GM03348 (cell line): Measurements from ENCODE around the gene LCLAT1.

Experiments used
- DNase-seq: peaks from one replicate; pipeline ENCODE4 v3.0.0; 2012; ENCODE audit warnings: low spot score

The LCLAT1 gene

DNA sequence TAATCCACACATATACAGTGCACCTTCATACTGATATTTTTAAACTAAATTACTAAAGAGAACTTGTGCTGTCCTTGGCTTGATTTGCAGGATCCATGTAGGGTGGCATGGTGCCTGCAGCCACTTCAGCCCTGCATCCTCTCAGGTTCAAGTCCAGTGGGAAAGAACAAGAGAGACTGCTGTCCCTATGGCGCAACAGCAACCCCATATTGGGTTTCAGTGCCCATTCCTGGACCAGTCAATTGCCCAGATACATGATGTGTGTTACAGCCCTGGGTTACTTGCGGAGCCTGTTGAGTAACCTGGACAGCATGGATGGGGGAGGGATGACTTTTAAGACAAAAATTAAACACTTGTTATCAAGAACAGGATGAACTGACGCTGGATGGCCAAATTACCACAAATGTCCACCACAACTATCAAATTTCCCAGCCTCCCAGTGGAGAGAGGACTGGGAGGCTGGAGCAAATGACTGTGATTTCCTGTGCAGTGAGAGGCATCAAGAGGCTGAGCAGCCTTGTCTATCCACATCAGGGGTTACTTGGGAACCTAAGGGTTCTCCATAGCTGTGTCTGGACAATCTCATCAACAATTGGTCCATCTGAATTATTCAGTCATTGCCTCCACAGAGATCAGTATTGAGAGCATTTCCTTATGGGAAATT is 198.2 kb downstream of the LCLAT1 start:
- no peak for DNase-seq

- no peak for DNase-seq
Measured at GRCh38 chr2:30645745-30646119, 198.7 kb downstream of the LCLAT1 start.

DNA sequence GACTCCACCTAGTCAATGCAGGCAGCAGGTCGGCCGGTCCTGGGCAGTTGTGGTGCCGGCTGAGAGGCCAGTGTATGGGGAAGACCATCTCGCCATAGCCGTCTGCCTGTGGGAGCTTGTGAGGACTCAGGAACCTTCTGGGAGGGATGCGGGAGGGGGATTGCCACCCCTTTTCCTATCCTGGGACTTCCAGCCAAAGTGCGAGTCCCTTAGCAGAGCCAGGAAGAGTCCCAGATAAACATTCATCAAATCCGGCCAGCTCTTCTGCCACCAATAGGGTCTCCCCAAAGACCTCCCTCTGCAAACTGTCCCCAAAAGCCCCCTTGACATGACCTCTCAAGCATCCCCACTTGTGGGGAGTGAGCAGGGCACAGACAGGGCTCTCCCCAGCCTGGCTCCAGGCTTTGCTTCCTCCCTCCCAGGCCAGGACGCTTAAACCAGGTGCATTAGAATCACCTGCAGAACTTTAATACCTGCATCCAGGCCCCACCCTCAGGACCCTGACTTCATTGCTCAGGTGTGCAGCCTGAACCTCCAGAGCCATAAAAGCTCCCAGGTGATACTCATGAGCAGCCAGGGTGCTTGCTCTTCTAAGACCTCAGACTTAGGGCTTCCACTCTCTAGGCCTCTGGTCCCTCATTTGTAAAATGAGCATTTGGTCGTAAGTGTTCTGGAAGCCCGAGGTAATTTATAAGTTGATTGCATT is 200.9 kb downstream of the LCLAT1 start:
- DNase-seq: no peak

- no peak for DNase-seq
Measured at GRCh38 chr2:30649278-30649677, 202.2 kb downstream of the LCLAT1 start.

DNA sequence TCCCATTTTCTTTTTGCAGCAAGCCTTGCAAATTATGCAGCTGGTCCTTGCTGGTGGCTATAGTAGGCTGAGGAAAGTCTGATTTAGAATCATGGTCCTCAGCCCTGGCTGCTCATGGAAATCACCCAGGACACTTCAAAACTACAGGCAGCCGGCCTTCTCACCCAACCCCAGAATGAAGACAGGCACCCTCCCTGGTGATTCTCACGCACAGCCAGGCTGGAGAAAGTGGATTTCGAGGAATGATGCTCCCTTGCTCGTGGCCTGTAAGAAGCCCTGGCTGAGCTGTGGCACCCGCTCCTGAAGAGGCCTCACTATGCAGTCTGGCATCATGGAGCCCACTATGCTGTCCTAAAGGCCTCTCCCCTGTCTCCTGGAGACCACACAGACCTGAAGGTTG is 202.8 kb downstream of the LCLAT1 start:
- no peak for DNase-seq

DNA sequence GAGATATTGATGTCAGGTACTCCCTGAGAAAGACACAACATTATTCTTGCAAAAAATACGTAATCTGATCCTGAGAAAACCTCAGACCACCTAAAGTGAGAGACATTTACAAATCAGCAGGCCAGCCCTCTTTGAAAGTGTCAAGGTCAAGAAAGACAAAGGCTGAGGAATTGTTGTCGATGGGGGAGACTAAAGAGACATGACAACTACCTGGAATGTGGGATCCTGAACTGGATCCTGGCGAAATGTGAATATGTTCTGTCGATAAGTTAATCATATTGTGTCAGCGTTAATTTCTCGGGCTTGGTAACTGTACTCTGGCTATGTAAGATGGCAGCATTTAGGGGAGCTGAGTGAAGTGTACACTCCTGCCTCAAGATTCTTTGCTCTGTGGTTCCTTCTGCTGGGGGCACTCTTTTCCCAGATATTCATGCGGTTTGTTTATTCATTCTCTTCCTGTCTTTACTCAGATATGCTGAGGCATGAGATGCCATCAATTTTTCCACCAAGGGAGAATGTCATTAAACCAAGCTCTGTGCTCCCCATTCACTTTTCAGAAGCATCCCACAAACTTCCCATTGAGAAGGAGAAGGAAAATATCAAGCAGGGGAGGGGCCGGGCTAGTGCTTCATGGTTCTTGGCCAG is 205.3 kb downstream of the LCLAT1 start:
- no peak for DNase-seq

GRCh38 chr2:30653847-30654246 is 206.8 kb downstream of the LCLAT1 start:
- DNase-seq: peak; percentile 37

DNA sequence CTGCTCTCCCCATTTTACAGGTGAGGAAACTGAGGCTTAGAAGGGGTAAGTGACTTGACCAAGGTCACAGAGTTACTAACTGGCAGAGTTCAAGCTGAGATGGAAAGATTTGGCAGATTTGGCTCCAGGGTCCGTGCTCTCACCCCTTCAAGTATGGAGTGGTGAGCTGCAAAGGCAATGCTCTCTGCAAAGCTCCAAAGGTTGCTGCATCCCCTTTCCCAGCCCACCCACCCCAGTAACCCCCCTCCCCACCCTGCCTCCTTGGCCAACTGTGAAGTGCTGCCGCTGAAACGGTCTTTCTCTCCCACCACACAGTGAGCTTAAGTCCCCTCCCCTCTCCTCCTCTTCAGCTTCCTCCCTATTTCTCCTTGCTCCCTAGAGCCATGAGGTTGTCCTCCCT is 207.4 kb downstream of the LCLAT1 start:
- no peak for DNase-seq

DNA sequence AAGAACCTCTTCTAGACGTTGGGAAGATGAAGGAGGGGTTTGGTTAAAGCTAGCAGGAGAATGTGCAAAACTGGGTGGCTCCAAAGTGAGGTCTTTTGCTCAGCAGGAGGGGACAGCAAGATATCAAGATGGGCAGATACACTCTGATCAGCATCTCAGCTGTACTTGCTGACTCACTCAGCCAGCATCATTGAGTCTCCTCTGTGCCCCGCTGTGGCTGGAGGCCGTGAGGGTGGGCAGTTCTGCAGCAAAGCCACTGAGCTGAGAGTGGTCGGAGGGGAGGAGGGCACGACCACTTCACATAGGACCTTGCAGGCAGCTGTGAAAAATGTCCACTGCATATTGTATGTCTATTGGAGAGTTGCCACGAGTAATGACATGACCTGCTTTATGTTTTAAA is 208.2 kb downstream of the LCLAT1 start:
- no peak for DNase-seq

DNA sequence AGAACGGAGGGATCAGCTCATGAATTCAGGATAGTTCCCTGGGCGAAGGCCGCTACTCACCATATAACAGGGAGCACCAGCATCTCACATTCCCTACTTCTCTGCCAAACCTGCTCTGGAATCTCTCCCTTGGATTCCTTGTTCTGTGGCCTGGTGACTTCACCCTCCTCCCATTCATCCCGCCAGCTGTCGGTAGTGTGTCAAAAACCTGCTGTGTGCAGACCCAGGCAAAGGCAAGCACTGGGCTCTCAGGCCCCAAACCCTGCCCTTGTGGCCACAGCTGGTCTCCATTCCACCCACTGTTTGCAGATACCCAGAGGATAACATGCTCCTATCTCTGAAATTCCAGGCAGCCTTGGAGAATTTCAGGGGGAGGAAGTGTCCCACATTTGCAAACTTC is 208.6 kb downstream of the LCLAT1 start:
- DNase-seq: peak; percentile 29

GRCh38 chr2:30656079-30656478 is 209.0 kb downstream of the LCLAT1 start:
- DNase-seq: peak; percentile 24

GRCh38 chr2:30661173-30662107 is 214.4 kb downstream of the LCLAT1 start:
- DNase-seq: no peak

- DNase-seq: peak; percentile 32
Measured at GRCh38 chr2:30662268-30663131, 215.5 kb downstream of the LCLAT1 start.

DNA sequence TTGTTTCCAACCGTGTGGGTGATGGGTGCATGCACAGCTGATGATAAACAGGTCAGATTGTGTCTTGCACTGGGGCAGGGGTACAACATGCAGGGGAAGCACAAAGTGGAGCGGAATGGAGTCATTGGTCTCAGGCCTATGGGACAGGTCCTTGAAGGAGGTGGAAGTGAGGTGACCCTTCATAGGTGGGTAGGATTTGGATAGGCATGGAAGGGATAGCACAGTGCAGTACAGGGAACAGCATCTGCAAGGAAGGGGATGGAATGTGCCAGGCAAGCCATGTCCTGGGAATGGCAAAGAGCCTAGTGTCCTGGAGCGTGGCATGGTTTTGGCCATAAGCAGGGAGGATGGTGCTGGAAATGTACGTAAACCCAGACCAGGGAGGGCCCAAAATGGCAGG is 216.3 kb downstream of the LCLAT1 start:
- no peak for DNase-seq

DNA sequence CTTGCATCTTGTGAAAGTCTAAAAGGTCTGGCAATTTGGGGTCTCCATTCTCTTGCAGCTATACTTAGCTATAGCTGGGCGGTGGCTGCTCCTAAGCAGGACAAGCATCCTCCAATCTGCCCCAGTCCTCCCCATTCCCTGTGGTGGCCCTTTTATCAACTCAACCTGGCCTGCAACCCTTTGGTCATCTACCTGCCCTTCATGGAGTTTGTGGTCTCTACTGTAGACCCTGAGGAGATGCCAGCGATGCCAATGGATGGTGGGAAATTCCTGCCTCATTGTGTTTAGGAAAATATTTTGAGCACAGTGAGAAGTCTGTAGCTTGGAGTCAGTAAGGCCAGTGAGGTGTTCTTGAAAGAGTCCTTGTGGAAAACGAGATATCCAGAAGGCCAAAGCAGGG is 216.8 kb downstream of the LCLAT1 start:
- DNase-seq: no peak

DNA sequence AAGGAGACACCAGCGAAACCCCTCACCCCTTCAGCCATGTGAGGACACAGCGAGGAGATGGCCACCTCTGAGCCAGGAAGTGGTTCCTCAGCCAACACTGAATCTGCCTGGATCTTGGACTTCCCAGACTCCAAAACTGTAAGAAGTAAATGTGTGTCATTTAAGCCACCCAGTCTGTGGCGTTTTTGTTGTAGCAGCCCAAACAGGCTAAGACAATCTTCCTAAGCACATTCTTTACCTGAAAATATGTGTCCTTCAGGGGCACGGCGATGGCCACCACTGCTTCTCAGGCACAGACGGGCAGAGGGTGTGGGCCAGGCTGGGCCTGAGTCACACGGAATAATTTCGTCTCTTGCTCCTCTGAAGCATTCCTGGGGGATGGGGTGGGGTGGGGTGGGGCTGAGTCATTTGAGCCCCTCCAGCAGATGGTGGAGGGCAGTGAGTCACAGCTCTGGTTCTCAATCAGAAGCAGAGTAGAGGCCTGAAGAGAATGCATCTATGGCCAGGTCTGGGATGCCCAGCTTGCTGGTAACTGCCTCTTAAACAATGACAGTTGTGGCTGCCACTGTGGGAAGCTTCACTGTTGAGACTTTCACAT is 217.8 kb downstream of the LCLAT1 start:
- DNase-seq: peak; percentile 94

GRCh38 chr2:30665761-30666265 is 218.8 kb downstream of the LCLAT1 start:
- DNase-seq: no peak

DNA sequence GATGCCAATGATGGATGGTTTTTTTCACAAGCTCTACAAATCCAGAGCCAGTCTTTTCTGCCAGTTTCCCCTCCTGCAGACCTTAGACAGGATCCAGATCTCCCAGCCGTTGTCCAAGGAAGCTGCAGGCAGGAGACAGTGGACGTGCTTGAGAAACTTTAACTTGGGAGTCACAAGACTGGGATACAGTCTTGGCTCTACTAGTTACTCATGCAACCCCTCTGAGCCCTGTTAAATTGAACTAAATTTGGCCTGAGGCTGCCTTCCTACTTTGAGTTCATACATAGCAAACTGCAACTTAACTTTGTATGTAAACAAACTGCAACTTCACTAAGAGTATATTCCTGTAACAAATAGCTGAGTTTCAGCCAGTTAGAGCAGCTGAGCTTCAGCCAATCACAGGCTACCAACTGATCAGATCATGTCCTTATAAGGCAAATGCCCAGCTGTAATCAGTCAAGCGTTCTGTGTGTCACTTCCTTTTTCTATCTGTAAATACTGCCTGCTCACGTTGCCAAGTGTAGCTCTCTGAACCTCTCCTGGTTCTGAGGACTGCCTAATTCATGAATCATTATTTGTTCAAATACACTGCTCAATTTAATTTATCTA is 219.3 kb downstream of the LCLAT1 start:
- peak; percentile 46 for DNase-seq

GRCh38 chr2:30670453-30670852 is 223.4 kb downstream of the LCLAT1 start:
- no peak for DNase-seq

DNA sequence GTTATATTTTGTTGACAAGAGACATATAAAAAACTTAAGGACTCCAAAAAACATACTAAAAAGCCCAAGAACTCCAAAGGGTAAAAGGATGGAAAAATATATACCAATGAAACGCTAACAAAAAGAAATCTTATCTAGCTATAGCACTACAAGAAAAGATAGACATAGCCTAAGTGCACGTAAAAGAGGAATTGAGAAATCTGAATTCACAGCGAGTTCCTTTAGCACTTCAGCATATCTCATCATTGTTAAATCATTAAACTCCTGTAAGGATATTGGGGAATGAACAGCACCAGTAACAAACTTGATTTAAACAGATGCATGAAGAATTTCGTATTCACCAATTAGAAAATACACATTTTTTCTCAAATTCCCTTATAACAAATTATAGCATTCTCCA is 226.1 kb downstream of the LCLAT1 start:
- no peak for DNase-seq
